Upper lobe of left lung (tissue), 6 donors: Measurements from ENCODE around the gene PTCH2. TPM values are rescaled to one million over a fixed set of nuclear protein-coding genes. Genes with fewer than 3 reads are reported as not detected.

ENCODE experiments used
- ATAC-seq, 2 donors: fragments of 200-7000 bp; cut with Tn5 transposase; one replicate each; pipeline ENCODE4 v1.9.1; 2022; ENCODE audit warnings: mild to moderate bottlenecking in 2 of 2, moderate library complexity in 2 of 2; ENCODE audit not compliant: low FRiP score in 2 of 2
- DNase-seq, 2 donors: peaks; one replicate each; pipeline ENCODE4 v3.0.0-alpha.2; 2019 to 2020
- H3K27ac ChIP-seq, 4 donors: fragments of 200-600 bp; sonication (generic); one replicate each; pipeline ENCODE4 v1.5.1; 2016 to 2019
- H3K27me3 ChIP-seq, 4 donors: fragments of 200-600 bp; sonication (generic); one replicate each; pipeline ENCODE4 v1.5.1; 2017 to 2019
- H3K36me3 ChIP-seq, 4 donors: fragments of 200-600 bp; sonication (generic); one replicate each; pipeline ENCODE4 v1.5.1; 2016 to 2019
- H3K4me1 ChIP-seq, 4 donors: fragments of 200-600 bp; sonication (generic); one replicate each; pipeline ENCODE4 v1.5.1; 2018 to 2019
- H3K4me3 ChIP-seq, 4 donors: fragments of 200-600 bp; sonication (generic); one replicate each; pipeline ENCODE4 v1.5.1; 2017 to 2019; ENCODE audit warnings: mild to moderate bottlenecking in 2 of 4, moderate library complexity in 1 of 4
- H3K9me3 ChIP-seq, 4 donors: fragments of 200-600 bp; sonication (generic); one replicate each; pipeline ENCODE4 v1.5.1; 2018 to 2019
- EP300 ChIP-seq, 4 donors: sonication (generic); formaldehyde crosslinking; IDR thresholded peaks; one replicate each; pipeline ENCODE4 v1.5.1; 2017; ENCODE audit warnings: antibody characterized with exemption in 4 of 4, control low read depth in 2 of 4
- POLR2A ChIP-seq, 4 donors: fragments of 450-650 bp; IDR thresholded peaks; one replicate each; pipeline ENCODE4 v1.5.1; 2016 to 2017; ENCODE audit warnings: antibody characterized with exemption in 4 of 4, mild to moderate bottlenecking in 2 of 4
- POLR2AphosphoS5 ChIP-seq, 2 donors: sonication (generic); formaldehyde crosslinking; IDR thresholded peaks; one replicate each; pipeline ENCODE4 v1.5.1; 2017; ENCODE audit warnings: antibody characterized with exemption in 2 of 2
- WGBS, 2 donors: methylation state at CpG; one replicate each; pipeline ENCODE4 v1.1.5; 2017 to 2018; 5-methylcytosine and 5-hydroxymethylcytosine counted together
- total RNA-seq, 6 donors: library from RNA; depleted of rRNA in 4 of 6; stranded (reverse); fragments of >200 nt in 4 of 6; gene quantifications; one replicate each; pipeline versions ENCODE4 v1.1.0 to v1.2.1, GENCODE V29; 2016 to 2021
- TF ChIP-seq, protein P1 (sequence below), 6 experiments: fragments of 450-650 bp in 4 of 6; fragments of 200-600 bp in 2 of 6; sonication (generic) in 2 of 6; IDR thresholded peaks; one replicate each; pipeline ENCODE4 v1.5.1; 2016 to 2019; ENCODE audit warnings: antibody characterized with exemption in 6 of 6
- donor health status: DM: no; HTN: no; CAD: no; lungs with moderate emphysema.
- donor health status: DM: no; HTN: yes; CAD: no; lungs with severe emphysema.

The PTCH2 gene
- total RNA-seq, 6 donors from 2014 or later, result 0.30 to 1.4 (median 0.82) TPM

DNA sequence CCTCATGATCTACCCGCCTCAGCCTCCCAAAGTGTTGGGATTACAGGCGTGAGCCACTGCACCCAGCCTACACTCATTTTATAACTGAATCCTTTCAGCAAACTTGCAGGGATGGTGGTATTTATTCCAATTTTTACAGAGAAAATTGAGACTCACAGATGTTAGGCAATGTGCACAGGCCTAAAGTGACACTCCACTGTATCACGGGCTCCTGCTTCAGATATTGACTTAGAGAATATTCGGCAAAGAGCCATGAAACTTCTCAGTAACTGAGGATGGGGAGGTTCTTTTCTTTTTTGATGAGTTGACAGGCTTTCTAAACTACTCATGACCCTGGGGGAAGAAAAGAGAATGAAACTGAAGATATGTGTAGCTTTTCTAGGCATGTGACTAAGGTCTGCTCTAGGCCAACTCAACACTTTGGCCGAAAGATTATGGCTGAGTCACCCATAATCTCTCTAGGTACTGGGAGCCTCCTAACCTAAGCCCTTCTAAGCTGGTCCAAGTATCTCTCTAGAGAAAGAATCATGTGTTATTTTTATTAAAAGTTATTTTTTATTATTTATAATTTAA, 19.9 kb upstream of the PTCH2 start:
- ATAC-seq (peak in 1 of 2 donors; percentile 88), DNase-seq (no peak)
- Histone ChIP-seq H3K27me3 (no peaks in the 10 kb centered on the region), H3K36me3 (peaks cover 0 to 6% (median 0%) of the 10 kb centered on the region in 4 donors), H3K27ac (no peak overlapping the region), H3K4me1 (no peaks in the 10 kb centered on the region), H3K4me3 (no peak overlapping the region), H3K9me3 (no peaks in the 10 kb centered on the region)
- WGBS, 2 donors, result 95 to 96% methylated on average over 5 of the region's 5 CpGs
- no peak for TF ChIP-seq POLR2A (IDR thresholded peaks at IDR 0.05)
- TF ChIP-seq POLR2AphosphoS5 (IDR thresholded peaks at IDR 0.05), result no peak
- TF ChIP-seq, protein P1, sequence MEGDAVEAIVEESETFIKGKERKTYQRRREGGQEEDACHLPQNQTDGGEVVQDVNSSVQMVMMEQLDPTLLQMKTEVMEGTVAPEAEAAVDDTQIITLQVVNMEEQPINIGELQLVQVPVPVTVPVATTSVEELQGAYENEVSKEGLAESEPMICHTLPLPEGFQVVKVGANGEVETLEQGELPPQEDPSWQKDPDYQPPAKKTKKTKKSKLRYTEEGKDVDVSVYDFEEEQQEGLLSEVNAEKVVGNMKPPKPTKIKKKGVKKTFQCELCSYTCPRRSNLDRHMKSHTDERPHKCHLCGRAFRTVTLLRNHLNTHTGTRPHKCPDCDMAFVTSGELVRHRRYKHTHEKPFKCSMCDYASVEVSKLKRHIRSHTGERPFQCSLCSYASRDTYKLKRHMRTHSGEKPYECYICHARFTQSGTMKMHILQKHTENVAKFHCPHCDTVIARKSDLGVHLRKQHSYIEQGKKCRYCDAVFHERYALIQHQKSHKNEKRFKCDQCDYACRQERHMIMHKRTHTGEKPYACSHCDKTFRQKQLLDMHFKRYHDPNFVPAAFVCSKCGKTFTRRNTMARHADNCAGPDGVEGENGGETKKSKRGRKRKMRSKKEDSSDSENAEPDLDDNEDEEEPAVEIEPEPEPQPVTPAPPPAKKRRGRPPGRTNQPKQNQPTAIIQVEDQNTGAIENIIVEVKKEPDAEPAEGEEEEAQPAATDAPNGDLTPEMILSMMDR (IDR thresholded peaks at IDR 0.05), result no peak

DNA sequence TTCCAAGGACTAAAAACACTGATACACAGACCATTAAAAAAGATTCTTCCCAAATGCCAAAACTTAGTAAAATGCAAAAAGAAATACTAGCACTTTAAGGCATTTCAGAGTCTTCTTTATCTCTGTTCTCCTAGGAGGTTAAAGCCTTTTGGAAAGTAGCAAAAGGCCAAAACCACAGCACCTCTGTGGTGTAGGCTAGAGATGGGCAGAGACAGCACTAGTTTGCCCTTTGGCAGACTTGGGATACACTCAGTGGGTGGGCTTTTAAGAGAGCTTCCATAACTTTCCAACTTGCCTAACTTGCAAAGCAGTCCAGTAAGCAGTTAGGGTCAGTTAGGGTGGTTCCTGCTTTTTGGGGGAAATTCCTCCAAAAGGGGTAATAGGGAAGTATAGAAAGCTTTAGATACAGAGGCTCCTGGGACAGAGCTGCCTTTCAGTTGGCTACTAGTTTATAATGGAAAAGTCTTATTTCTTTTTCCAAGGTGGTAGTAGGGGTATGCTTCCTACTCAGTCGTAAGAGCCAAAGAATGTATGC, 17.9 kb upstream of the PTCH2 start:
- Histone ChIP-seq H3K27ac (no peak overlapping the region), H3K4me3 (no peak overlapping the region), H3K36me3 (peaks cover 0 to 14% (median 3%) of the 10 kb centered on the region in 4 donors), H3K9me3 (no peaks in the 10 kb centered on the region), H3K4me1 (no peaks in the 10 kb centered on the region), H3K27me3 (no peaks in the 10 kb centered on the region)
- no peak for DNase-seq
- WGBS, 2 donors, result 67 to 75% methylated on average over 1 of the region's 1 CpG
- no peak for TF ChIP-seq POLR2AphosphoS5 (IDR thresholded peaks at IDR 0.05)
- no peak for ATAC-seq

DNA sequence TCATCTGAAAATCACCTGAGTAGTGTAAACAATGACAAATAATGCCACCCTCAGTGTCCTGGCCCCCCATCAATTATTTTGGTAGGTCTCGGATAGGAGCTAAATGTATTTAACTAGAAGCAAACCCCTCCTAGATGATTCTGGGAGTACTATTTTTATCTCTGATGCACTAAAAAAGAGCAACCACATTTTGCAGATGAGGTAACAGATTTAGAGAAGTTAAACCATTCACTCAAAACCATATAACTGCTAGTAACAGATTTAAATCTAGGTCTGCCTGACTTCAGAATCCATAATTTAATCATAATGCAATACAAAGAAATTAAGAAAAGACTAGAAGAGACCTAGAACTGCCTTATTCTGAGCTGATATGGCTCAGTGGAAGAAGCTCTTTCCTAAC, 17.3 kb upstream of the PTCH2 start:
- peaks cover 0 to 14% (median 3%) of the 10 kb centered on the region in 4 donors for H3K36me3 ChIP-seq
- no peaks in the 10 kb centered on the region for H3K9me3 ChIP-seq
- no peaks in the 10 kb centered on the region for H3K27me3 ChIP-seq
- DNase-seq (no peak), ATAC-seq (no peak)
- TF ChIP-seq POLR2A (IDR thresholded peaks at IDR 0.05) (no peak), POLR2AphosphoS5 (IDR thresholded peaks at IDR 0.05) (no peak), EP300 (IDR thresholded peaks at IDR 0.05) (no peak)
- TF ChIP-seq, protein P1 (IDR thresholded peaks at IDR 0.05), result no peak
- no peak overlapping the region for H3K27ac ChIP-seq
- 88 to 93% methylated on average over 1 of the region's 1 CpG for WGBS, 2 donors
- H3K4me3 ChIP-seq, result no peak overlapping the region
- no peaks in the 10 kb centered on the region for H3K4me1 ChIP-seq

DNA sequence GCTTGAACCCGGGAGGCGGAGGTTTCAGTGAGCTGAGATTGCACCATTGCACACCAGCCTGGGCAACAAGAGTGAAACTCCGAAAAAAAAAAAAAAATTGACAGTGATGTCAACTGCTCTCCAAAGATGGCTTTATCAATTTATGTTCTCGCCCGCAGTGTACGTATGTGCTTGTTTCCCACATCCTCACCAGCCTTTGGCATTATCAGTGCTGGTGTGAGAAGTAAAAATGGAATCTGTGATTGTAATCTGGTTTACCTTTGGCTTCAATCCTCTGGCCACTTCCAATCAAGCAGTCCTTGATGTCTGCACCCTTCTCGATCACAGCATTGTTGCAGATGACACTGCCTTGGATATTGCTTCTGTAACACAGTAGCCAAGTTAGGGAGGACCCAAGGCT, 14.4 kb upstream of the PTCH2 start:
- DNase-seq, result no peak
- Histone ChIP-seq H3K4me3 (no peak overlapping the region), H3K9me3 (no peaks in the 10 kb centered on the region), H3K4me1 (no peaks in the 10 kb centered on the region), H3K27me3 (no peaks in the 10 kb centered on the region), H3K36me3 (peaks cover 0 to 15% (median 3%) of the 10 kb centered on the region in 4 donors), H3K27ac (no peak overlapping the region)
- no peak for TF ChIP-seq EP300 (IDR thresholded peaks at IDR 0.05)
- TF ChIP-seq POLR2AphosphoS5 (IDR thresholded peaks at IDR 0.05), result no peak
- TF ChIP-seq, protein P1 (IDR thresholded peaks at IDR 0.05), result no peak
- no peak for TF ChIP-seq POLR2A (IDR thresholded peaks at IDR 0.05)
- 89 to 99% methylated on average over 7 of the region's 7 CpGs for WGBS, 2 donors
- no peak for ATAC-seq

DNA sequence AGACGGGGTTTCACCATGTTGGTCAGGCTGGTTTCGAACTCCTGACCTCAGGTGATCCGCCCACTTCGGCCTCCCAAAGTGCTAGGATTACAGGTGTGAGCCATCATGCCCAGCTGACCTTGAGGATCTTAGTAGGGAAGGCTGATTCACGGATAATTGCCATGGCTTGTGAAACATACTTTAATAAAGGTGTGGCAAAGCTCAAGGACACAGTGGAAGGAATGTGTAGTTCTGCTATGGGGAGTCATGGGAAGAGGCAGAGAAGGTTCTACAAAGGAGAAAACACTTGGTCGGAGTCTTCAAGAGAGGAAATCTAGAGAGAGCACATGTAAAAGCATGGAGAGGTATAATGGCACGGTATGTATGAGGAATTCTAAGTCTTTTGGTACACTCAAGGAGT, 12.7 kb upstream of the PTCH2 start:
- H3K4me1 ChIP-seq, result no peaks in the 10 kb centered on the region
- WGBS, 2 donors, result 65 to 92% methylated on average over 7 of the region's 7 CpGs
- peak in 1 of 2 donors; percentile 78 for ATAC-seq
- H3K4me3 ChIP-seq, result no peak overlapping the region
- H3K36me3 ChIP-seq, result peaks cover 0 to 15% (median 3%) of the 10 kb centered on the region in 4 donors
- DNase-seq, result peak in 1 of 2 donors; percentile 38
- TF ChIP-seq POLR2A (IDR thresholded peaks at IDR 0.05), result no peak
- TF ChIP-seq EP300 (IDR thresholded peaks at IDR 0.05), result no peak
- TF ChIP-seq POLR2AphosphoS5 (IDR thresholded peaks at IDR 0.05), result no peak
- TF ChIP-seq, protein P1 (IDR thresholded peaks at IDR 0.05), result peak in 4 of 6 experiments; percentile 14 to 48 (median 34)
- no peaks in the 10 kb centered on the region for H3K27me3 ChIP-seq
- no peaks in the 10 kb centered on the region for H3K9me3 ChIP-seq
- no peak overlapping the region for H3K27ac ChIP-seq
